Measurements from ENCODE around the gene RUBCNL.

The RUBCNL gene

GRCh38 chr13:46334035-46334822 is 52.8 kb downstream of the RUBCNL start:
- Histone ChIP-seq H3K9me3 (ENCODE audit: control insufficient read depth, insufficient read depth, low read length) (no peaks in the 10 kb centered on the region), H3K27ac (ENCODE audit: low read depth, low read length) (no peak overlapping the region), H3K4me1 (ENCODE audit: control insufficient read depth, low read length) (peaks cover 3% of the 10 kb centered on the region), H3K27me3 (ENCODE audit: control insufficient read depth, low read length) (no peaks in the 10 kb centered on the region), H3K4me3 (ENCODE audit: low read length) (no peak overlapping the region), H3K9me2 (replicated peaks; ENCODE audit: control insufficient read depth, low read length) (no peaks in the 10 kb centered on the region), H3K4me2 (ENCODE audit: low read length) (no peak overlapping the region), H3F3A (ENCODE audit: control insufficient read depth, insufficient read depth) (no peaks in the 10 kb centered on the region), H3K79me2 (ENCODE audit: control insufficient read depth, low read length) (no peaks in the 10 kb centered on the region), H3K36me3 (ENCODE audit: control insufficient read depth, low read length) (peaks cover 3% of the 10 kb centered on the region), H4K20me1 (ENCODE audit: control insufficient read depth, insufficient read depth, low read depth, low read length) (no peaks in the 10 kb centered on the region)
- TF ChIP-seq CTCF (IDR thresholded peaks at IDR 0.05; ENCODE audit: low read depth, low read length, poor library complexity, severe bottlenecking) (no peak), EZH2phosphoT487 (IDR thresholded peaks at IDR 0.05; ENCODE audit: borderline replicate concordance, low read length) (no peak)

GRCh38 chr13:46332772-46333171 is 54.3 kb downstream of the RUBCNL start:
- Histone ChIP-seq H3K79me2 (ENCODE audit: control insufficient read depth, low read length) (no peaks in the 10 kb centered on the region), H3K4me1 (ENCODE audit: control insufficient read depth, low read length) (no peaks in the 10 kb centered on the region), H3F3A (ENCODE audit: control insufficient read depth, insufficient read depth) (no peaks in the 10 kb centered on the region), H3K36me3 (ENCODE audit: control insufficient read depth, low read length) (no peaks in the 10 kb centered on the region), H4K20me1 (ENCODE audit: control insufficient read depth, insufficient read depth, low read depth, low read length) (no peaks in the 10 kb centered on the region), H3K9me3 (ENCODE audit: control insufficient read depth, insufficient read depth, low read length) (no peaks in the 10 kb centered on the region), H3K27me3 (ENCODE audit: control insufficient read depth, low read length) (no peaks in the 10 kb centered on the region), H3K4me3 (ENCODE audit: low read length) (no peak overlapping the region), H3K9me2 (replicated peaks; ENCODE audit: control insufficient read depth, low read length) (no peaks in the 10 kb centered on the region), H3K4me2 (ENCODE audit: low read length) (no peak overlapping the region), H3K27ac (ENCODE audit: low read depth, low read length) (no peak overlapping the region)
- no peak for TF ChIP-seq CTCF (IDR thresholded peaks at IDR 0.05; ENCODE audit: low read depth, low read length, poor library complexity, severe bottlenecking)
- TF ChIP-seq EZH2phosphoT487 (IDR thresholded peaks at IDR 0.05; ENCODE audit: borderline replicate concordance, low read length): no peak

GRCh38 chr13:46329624-46330023 is 57.4 kb downstream of the RUBCNL start:
- Histone ChIP-seq H4K20me1 (ENCODE audit: control insufficient read depth, insufficient read depth, low read depth, low read length) (no peaks in the 10 kb centered on the region), H3K27ac (ENCODE audit: low read depth, low read length) (no peak overlapping the region), H3K4me1 (ENCODE audit: control insufficient read depth, low read length) (no peaks in the 10 kb centered on the region), H3K9me2 (replicated peaks; ENCODE audit: control insufficient read depth, low read length) (no peaks in the 10 kb centered on the region), H3K79me2 (ENCODE audit: control insufficient read depth, low read length) (no peaks in the 10 kb centered on the region), H3K36me3 (ENCODE audit: control insufficient read depth, low read length) (no peaks in the 10 kb centered on the region), H3K9me3 (ENCODE audit: control insufficient read depth, insufficient read depth, low read length) (no peaks in the 10 kb centered on the region), H3K27me3 (ENCODE audit: control insufficient read depth, low read length) (no peaks in the 10 kb centered on the region), H3F3A (ENCODE audit: control insufficient read depth, insufficient read depth) (no peaks in the 10 kb centered on the region), H3K4me3 (ENCODE audit: low read length) (no peak overlapping the region), H3K4me2 (ENCODE audit: low read length) (no peak overlapping the region)
- TF ChIP-seq CTCF (IDR thresholded peaks at IDR 0.05; ENCODE audit: low read depth, low read length, poor library complexity, severe bottlenecking): no peak
- TF ChIP-seq EZH2phosphoT487 (IDR thresholded peaks at IDR 0.05; ENCODE audit: borderline replicate concordance, low read length): no peak
